ENCODE data around the gene PRKAG2.

- TF ChIP-seq CTCF (conservative IDR thresholded peaks at IDR 0.05; ENCODE audit: low read length) (no peak), EZH2phosphoT487 (IDR thresholded peaks at IDR 0.05; ENCODE audit: borderline replicate concordance) (no peak)
Measured at GRCh38 chr7:151894111-151895007, 17.4 kb upstream of the PRKAG2 start.
